ENCODE measurements around the gene ROR2.

ROR2 gene

GRCh38 chr9:91591627-91592026 lies 358.4 kb downstream of the ROR2 start:
- TF ChIP-seq REST (IDR thresholded peaks at IDR 0.05; ENCODE audit: insufficient read depth in 1 of 2, low read depth in 2 of 2, low read length in 2 of 2): no peak
- TF ChIP-seq POLR2AphosphoS5 (IDR thresholded peaks at IDR 0.05; ENCODE audit: low read depth, low read length): no peak
- TF ChIP-seq FOXP2 (optimal IDR thresholded peaks at IDR 0.05; ENCODE audit: borderline replicate concordance, extremely low read depth, extremely low read length, insufficient read depth): no peak
- TF ChIP-seq SIN3A (IDR thresholded peaks at IDR 0.05; ENCODE audit: borderline replicate concordance, insufficient read depth, low read length): no peak
- TF ChIP-seq TAF1 (IDR thresholded peaks at IDR 0.05; ENCODE audit: borderline replicate concordance, insufficient read depth, low read length): no peak

- TF ChIP-seq POLR2AphosphoS5 (IDR thresholded peaks at IDR 0.05; ENCODE audit: low read depth, low read length) (no peak), REST (IDR thresholded peaks at IDR 0.05; ENCODE audit: insufficient read depth in 1 of 2, low read depth in 2 of 2, low read length in 2 of 2) (no peak), TAF1 (IDR thresholded peaks at IDR 0.05; ENCODE audit: borderline replicate concordance, insufficient read depth, low read length) (no peak), FOXP2 (optimal IDR thresholded peaks at IDR 0.05; ENCODE audit: borderline replicate concordance, extremely low read depth, extremely low read length, insufficient read depth) (no peak), SIN3A (IDR thresholded peaks at IDR 0.05; ENCODE audit: borderline replicate concordance, insufficient read depth, low read length) (no peak)
Observed at GRCh38 chr9:91589101-91589553, 360.9 kb downstream of the ROR2 start.

GRCh38 chr9:91586282-91586681 lies 363.7 kb downstream of the ROR2 start:
- TF ChIP-seq REST (IDR thresholded peaks at IDR 0.05; ENCODE audit: insufficient read depth in 1 of 2, low read depth in 2 of 2, low read length in 2 of 2) (no peak), FOXP2 (optimal IDR thresholded peaks at IDR 0.05; ENCODE audit: borderline replicate concordance, extremely low read depth, extremely low read length, insufficient read depth) (no peak), SIN3A (IDR thresholded peaks at IDR 0.05; ENCODE audit: borderline replicate concordance, insufficient read depth, low read length) (no peak), POLR2AphosphoS5 (IDR thresholded peaks at IDR 0.05; ENCODE audit: low read depth, low read length) (no peak), TAF1 (IDR thresholded peaks at IDR 0.05; ENCODE audit: borderline replicate concordance, insufficient read depth, low read length) (no peak)

GRCh38 chr9:91583966-91584365 lies 366.1 kb downstream of the ROR2 start:
- TF ChIP-seq SIN3A (IDR thresholded peaks at IDR 0.05; ENCODE audit: borderline replicate concordance, insufficient read depth, low read length) (no peak), TAF1 (IDR thresholded peaks at IDR 0.05; ENCODE audit: borderline replicate concordance, insufficient read depth, low read length) (no peak), REST (IDR thresholded peaks at IDR 0.05; ENCODE audit: insufficient read depth in 1 of 2, low read depth in 2 of 2, low read length in 2 of 2) (no peak), FOXP2 (optimal IDR thresholded peaks at IDR 0.05; ENCODE audit: borderline replicate concordance, extremely low read depth, extremely low read length, insufficient read depth) (no peak), POLR2AphosphoS5 (IDR thresholded peaks at IDR 0.05; ENCODE audit: low read depth, low read length) (no peak)
